HCT116 (cell line): ENCODE results near the gene FRAS1. TPM values are rescaled to one million over a fixed set of nuclear protein-coding genes. Genes with fewer than 3 reads are reported as not detected.

Experiments used
- ATAC-seq: fragments of 200-7000 bp; cut with Tn5 transposase; 2 replicates; pipeline ENCODE4 v1.9.1; 2020; ENCODE audit warnings: mild to moderate bottlenecking, moderate library complexity
- BruUV-seq: library from RNA; stranded (reverse); fragments of 400-500 nt; replicated peaks from 2 replicates; lab custom pipeline; 2021; lab: Mats Ljungman, UMichigan
- CTCF ChIA-PET: fragments of 300-600 bp; sonication (Branson Sonifier 250); formaldehyde crosslinking; loops from one replicate; lab custom pipeline; 2021; ENCODE audit warnings: antibody characterized with exemption; lab: Charles Lee
- POLR2A ChIA-PET: fragments of 300-600, 350-600 bp; sonication (Branson Sonifier 250); formaldehyde crosslinking; loops from one replicate; lab custom pipeline; 2021; ENCODE audit warnings: antibody characterized with exemption; lab: Charles Lee
- RAD21 ChIA-PET, 2 experiments: fragments of 300-600 bp; sonication (Branson Sonifier 250); formaldehyde crosslinking; loops; one replicate each; lab custom pipeline; 2023; ENCODE audit warnings: low total read pairs in 2 of 2; ENCODE audit not compliant: uncharacterized antibody in 2 of 2, unreplicated experiment in 2 of 2, low non-redundant PET in 1 of 2; lab: Charles Lee
- DNase-seq: peaks from one replicate; pipeline ENCODE4 v3.0.0-alpha.2; 2010; ENCODE audit warnings: low read depth, low spot score
- H2AFZ ChIP-seq: fragments of 200-600 bp; shearing (Covaris generic), sonication (generic); 2 replicates; pipeline ENCODE4 v1.6.1; 2017; ENCODE audit warnings: low read depth, mixed run types, mixed read lengths, antibody characterized with exemption, low read length; ENCODE audit not compliant: poor library complexity, severe bottlenecking
- H3K27ac ChIP-seq: 2 replicates; pipeline ENCODE4 v1.5.1; 2012; ENCODE audit warnings: low read depth, low read length
- H3K27me3 ChIP-seq: fragments of 200-600 bp; sonication (generic); 2 replicates; pipeline ENCODE4 v1.6.1; 2016; ENCODE audit warnings: mixed run types, low read length, mixed read lengths; ENCODE audit not compliant: insufficient read depth
- H3K36me3 ChIP-seq, 2 experiments: fragments of 200-500 bp in 1 of 2; fragments of 200-600 bp in 1 of 2; sonication (Bioruptor generic) in 1 of 2; sonication (generic) in 1 of 2; 2 replicates each; pipeline versions ENCODE4 v1.5.1 to v1.6.1; 2014 to 2016; ENCODE audit warnings: low read length in 2 of 2, inconsistent platforms in 1 of 2, mixed read lengths in 1 of 2, mixed run types in 1 of 2; ENCODE audit not compliant: insufficient read depth in 2 of 2, control insufficient read depth in 1 of 2
- H3K4me1 ChIP-seq, 2 experiments: fragments of 200-600 bp in 1 of 2; sonication (generic) in 1 of 2; 2 replicates each; pipeline versions ENCODE4 v1.5.1 to v1.6.1; 2012 to 2017; ENCODE audit warnings: low read length in 2 of 2, inconsistent platforms in 1 of 2, mild to moderate bottlenecking in 1 of 2, mixed read lengths in 1 of 2, mixed run types in 1 of 2, moderate library complexity in 1 of 2; ENCODE audit not compliant: insufficient read depth in 2 of 2, control insufficient read depth in 1 of 2
- H3K4me2 ChIP-seq: fragments of 200-600 bp; sonication (generic); 2 replicates; pipeline ENCODE4 v1.6.1; 2017; ENCODE audit warnings: mixed run types, low read length, mixed read lengths
- H3K4me3 ChIP-seq, 2 experiments: fragments of 200-600 bp in 1 of 2; sonication (generic) in 1 of 2; replicated peaks in 1 of 2; 2 replicates each; pipeline ENCODE4 v1.5.1; 2011 to 2016; ENCODE audit warnings: low read length in 2 of 2, control low read depth in 1 of 2, low read depth in 1 of 2, mild to moderate bottlenecking in 1 of 2, mixed read lengths in 1 of 2, mixed run types in 1 of 2
- H3K79me2 ChIP-seq: fragments of 200-600 bp; sonication (generic); 2 replicates; pipeline ENCODE4 v1.6.1; 2017; ENCODE audit warnings: mild to moderate bottlenecking, mixed run types, low read length, moderate library complexity, mixed read lengths; ENCODE audit not compliant: insufficient read depth
- H3K9ac ChIP-seq: fragments of 200-600 bp; sonication (generic); 2 replicates; pipeline ENCODE4 v1.6.1; 2016; ENCODE audit warnings: low read length, mixed read lengths
- H3K9me2 ChIP-seq: fragments of 200-600 bp; sonication (generic), shearing (Covaris generic); 2 replicates; pipeline ENCODE4 v1.6.1; 2017; ENCODE audit warnings: mixed run types, mild to moderate bottlenecking, moderate library complexity; ENCODE audit not compliant: insufficient read depth
- H3K9me3 ChIP-seq, 2 experiments: fragments of 200-500 bp in 1 of 2; fragments of 200-600 bp in 1 of 2; sonication (Bioruptor generic) in 1 of 2; sonication (generic) in 1 of 2; 2 replicates each; pipeline ENCODE4 v1.6.1; 2014 to 2017; ENCODE audit warnings: low read length in 2 of 2, mixed read lengths in 2 of 2, inconsistent platforms in 1 of 2, low read depth in 1 of 2, mild to moderate bottlenecking in 1 of 2, mixed run types in 1 of 2, moderate library complexity in 1 of 2; ENCODE audit not compliant: control insufficient read depth in 1 of 2, insufficient read depth in 1 of 2
- H4K20me1 ChIP-seq: fragments of 200-600 bp; sonication (generic), shearing (Covaris generic); 2 replicates; pipeline ENCODE4 v1.6.1; 2017; ENCODE audit warnings: mixed run types, mild to moderate bottlenecking, moderate library complexity; ENCODE audit not compliant: insufficient read depth
- CEBPB ChIP-seq: IDR thresholded peaks from 2 replicates; pipeline ENCODE4 v1.6.1; 2012; ENCODE audit warnings: low read depth
- EGR1 ChIP-seq: IDR thresholded peaks from 2 replicates; pipeline ENCODE4 v1.6.1; 2012; ENCODE audit warnings: low read depth
- ELF1 ChIP-seq: IDR thresholded peaks from 2 replicates; pipeline ENCODE4 v1.6.1; 2012; ENCODE audit warnings: low read depth, borderline replicate concordance
- EZH2 ChIP-seq: fragments of 200-600 bp; sonication (generic); IDR thresholded peaks from 2 replicates; pipeline ENCODE4 v1.6.1; 2017; ENCODE audit warnings: antibody characterized with exemption, mixed run types
- EZH2phosphoT487 ChIP-seq: fragments of 200-600 bp; IDR thresholded peaks from 2 replicates; pipeline ENCODE4 v1.6.1; 2018; ENCODE audit warnings: antibody characterized with exemption, borderline replicate concordance
- JUND ChIP-seq: IDR thresholded peaks from 2 replicates; pipeline ENCODE4 v1.6.1; 2012
- POLR2AphosphoS5 ChIP-seq: IDR thresholded peaks from 2 replicates; pipeline ENCODE4 v1.6.1; 2011; ENCODE audit warnings: mild to moderate bottlenecking, low read depth, low read length, moderate library complexity
- SIN3A ChIP-seq: IDR thresholded peaks from 2 replicates; pipeline ENCODE4 v1.6.1; 2012; ENCODE audit warnings: low read depth
- ZFX ChIP-seq: fragments of 450-650 bp; IDR thresholded peaks from 2 replicates; pipeline ENCODE4 v1.6.1; 2017
- intact Hi-C: fragments of 100-400 bp; cut with micrococcal nuclease; formaldehyde crosslinking; loops from 2 replicates; pipeline ENCODE4 v1.10.0; 2022
- total RNA-seq: library from RNA; stranded (reverse); gene quantifications from one replicate; pipeline ENCODE4 v1.2.1, GENCODE V29; 2021; ENCODE audit not compliant: unreplicated experiment
- TF ChIP-seq, protein P1 (sequence below): IDR thresholded peaks from 2 replicates; pipeline ENCODE4 v1.6.1; 2012
- TF ChIP-seq, protein P2 (sequence below): IDR thresholded peaks from 2 replicates; pipeline ENCODE4 v1.6.1; 2012
- TF ChIP-seq, protein P3 (sequence below): IDR thresholded peaks from 2 replicates; pipeline ENCODE4 v1.6.1; 2011; ENCODE audit warnings: mild to moderate bottlenecking, low read length, moderate library complexity; ENCODE audit not compliant: insufficient replicate concordance; ENCODE audit errors: extremely low read depth

FRAS1 gene
- total RNA-seq, 1 experiment from 2014 or later, result 33.5 TPM

DNA sequence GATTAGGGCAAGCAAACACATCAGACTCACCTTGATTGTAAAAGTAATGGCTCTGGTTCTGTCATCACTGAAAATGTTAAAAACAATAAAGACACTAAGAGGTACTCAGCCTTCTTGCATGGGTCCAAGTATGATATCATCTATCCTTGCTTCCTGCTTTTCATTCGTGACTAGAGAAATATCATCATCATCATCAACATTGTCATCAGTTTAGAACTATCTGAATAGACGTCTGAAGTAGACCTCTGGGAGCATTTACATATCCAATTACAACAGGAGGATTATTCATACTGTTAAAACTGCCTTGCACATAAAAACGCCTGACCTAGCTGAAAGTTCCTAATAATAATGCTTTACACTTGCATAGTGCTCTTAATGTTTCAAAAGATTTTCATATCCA is 9.8 kb upstream of the FRAS1 start:
- no TSS peak for BruUV-seq
- ChIA-PET RAD21 (no interaction called here), POLR2A (no interaction called here), CTCF (interaction anchor here (1.2 kb wide), 1 partner anchor 12 kb away, joined by 3 read pairs; no protein-coding TSS in a partner anchor)
- ATAC-seq, result no peak
- intact Hi-C loops, result no loop called here
- H3K4me1 ChIP-seq, result no peaks in the 10 kb centered on the region
- H3K27me3 ChIP-seq, result no peaks in the 10 kb centered on the region
- no peaks in the 10 kb centered on the region for H3K36me3 ChIP-seq
- H2AFZ ChIP-seq, result no peak overlapping the region
- no peak overlapping the region for H3K4me2 ChIP-seq
- H3K27ac ChIP-seq, result no peak overlapping the region
- no peak overlapping the region for H3K9ac ChIP-seq
- no peaks in the 10 kb centered on the region for H3K79me2 ChIP-seq
- H4K20me1 ChIP-seq, result no peaks in the 10 kb centered on the region
- H3K4me3 ChIP-seq, result no peak overlapping the region
- no peak for DNase-seq
- no peaks in the 10 kb centered on the region for H3K9me2 ChIP-seq
- TF ChIP-seq EZH2phosphoT487, result no peak
- no peak for TF ChIP-seq ZFX
- no peak for TF ChIP-seq SIN3A
- TF ChIP-seq, protein P1, sequence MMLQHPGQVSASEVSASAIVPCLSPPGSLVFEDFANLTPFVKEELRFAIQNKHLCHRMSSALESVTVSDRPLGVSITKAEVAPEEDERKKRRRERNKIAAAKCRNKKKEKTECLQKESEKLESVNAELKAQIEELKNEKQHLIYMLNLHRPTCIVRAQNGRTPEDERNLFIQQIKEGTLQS, result no peak
- TF ChIP-seq JUND, result no peak
- TF ChIP-seq POLR2AphosphoS5, result no peak
- TF ChIP-seq ELF1, result no peak
- TF ChIP-seq EGR1, result no peak
- no peak for TF ChIP-seq EZH2
- TF ChIP-seq, protein P2, sequence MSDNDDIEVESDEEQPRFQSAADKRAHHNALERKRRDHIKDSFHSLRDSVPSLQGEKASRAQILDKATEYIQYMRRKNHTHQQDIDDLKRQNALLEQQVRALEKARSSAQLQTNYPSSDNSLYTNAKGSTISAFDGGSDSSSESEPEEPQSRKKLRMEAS, result no peak
- no peak for TF ChIP-seq CEBPB
- TF ChIP-seq, protein P3, sequence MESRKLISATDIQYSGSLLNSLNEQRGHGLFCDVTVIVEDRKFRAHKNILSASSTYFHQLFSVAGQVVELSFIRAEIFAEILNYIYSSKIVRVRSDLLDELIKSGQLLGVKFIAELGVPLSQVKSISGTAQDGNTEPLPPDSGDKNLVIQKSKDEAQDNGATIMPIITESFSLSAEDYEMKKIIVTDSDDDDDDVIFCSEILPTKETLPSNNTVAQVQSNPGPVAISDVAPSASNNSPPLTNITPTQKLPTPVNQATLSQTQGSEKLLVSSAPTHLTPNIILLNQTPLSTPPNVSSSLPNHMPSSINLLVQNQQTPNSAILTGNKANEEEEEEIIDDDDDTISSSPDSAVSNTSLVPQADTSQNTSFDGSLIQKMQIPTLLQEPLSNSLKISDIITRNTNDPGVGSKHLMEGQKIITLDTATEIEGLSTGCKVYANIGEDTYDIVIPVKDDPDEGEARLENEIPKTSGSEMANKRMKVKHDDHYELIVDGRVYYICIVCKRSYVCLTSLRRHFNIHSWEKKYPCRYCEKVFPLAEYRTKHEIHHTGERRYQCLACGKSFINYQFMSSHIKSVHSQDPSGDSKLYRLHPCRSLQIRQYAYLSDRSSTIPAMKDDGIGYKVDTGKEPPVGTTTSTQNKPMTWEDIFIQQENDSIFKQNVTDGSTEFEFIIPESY, result no peak
- TF ChIP-seq, all 23 proteins: peak for 0
- H3K9me3 ChIP-seq, result no peaks in the 10 kb centered on the region
